NCI-H345 (cell line): ENCODE data around the gene TEX26.
"Not testable (repeated sequence)": the region's sequence is repeated elsewhere in the genome, so short reads cannot be mapped to it uniquely, and the experiment has no call there.

Source experiments
- DNase-seq: peaks from one replicate; lab custom pipeline; 2025; lab: John Stamatoyannopoulos, UW

The TEX26 gene

GRCh38 chr13:30918662-30919405 is 13.6 kb upstream of the TEX26 start:
- no peak for DNase-seq

GRCh38 chr13:30920162-30920909 is 12.1 kb upstream of the TEX26 start:
- DNase-seq: no peak

- DNase-seq: no peak
These were observed 9.0 kb upstream of the TEX26 start for GRCh38 chr13:30923418-30923817.

- no peak for DNase-seq
These were observed 7.7 kb upstream of the TEX26 start for GRCh38 chr13:30924721-30925120.

- no peak for DNase-seq
These were observed 7.0 kb upstream of the TEX26 start for GRCh38 chr13:30925429-30925828.

GRCh38 chr13:30926781-30927180 is 5.7 kb upstream of the TEX26 start:
- no peak for DNase-seq

GRCh38 chr13:30927188-30927587 is 5.3 kb upstream of the TEX26 start:
- not testable (repeated sequence) for DNase-seq

- no peak for DNase-seq
These were observed 4.9 kb upstream of the TEX26 start for GRCh38 chr13:30927595-30927994.

- no peak for DNase-seq
These were observed 3.5 kb upstream of the TEX26 start for GRCh38 chr13:30928978-30929377.

- no peak for DNase-seq
These were observed 856 bp downstream of the TEX26 start for GRCh38 chr13:30933354-30933670.

GRCh38 chr13:30934381-30934780 is 1.9 kb downstream of the TEX26 start:
- no peak for DNase-seq

- DNase-seq: no peak
These were observed 2.3 kb downstream of the TEX26 start for GRCh38 chr13:30934803-30935202.

GRCh38 chr13:30936971-30937370 is 4.5 kb downstream of the TEX26 start:
- DNase-seq: no peak

GRCh38 chr13:30943881-30944280 is 11.4 kb downstream of the TEX26 start:
- no peak for DNase-seq

GRCh38 chr13:30957258-30957943 is 24.9 kb downstream of the TEX26 start:
- DNase-seq: no peak

- no peak for DNase-seq
These were observed 27.2 kb downstream of the TEX26 start for GRCh38 chr13:30959678-30960077.

GRCh38 chr13:30963791-30964190 is 31.3 kb downstream of the TEX26 start:
- DNase-seq: no peak

GRCh38 chr13:30965380-30965779 is 32.9 kb downstream of the TEX26 start:
- no peak for DNase-seq

- DNase-seq: no peak
These were observed 33.6 kb downstream of the TEX26 start for GRCh38 chr13:30966101-30966500.

- no peak for DNase-seq
These were observed 36.4 kb downstream of the TEX26 start for GRCh38 chr13:30968846-30969245.

GRCh38 chr13:30971575-30971974 is 39.1 kb downstream of the TEX26 start:
- no peak for DNase-seq

GRCh38 chr13:30972888-30973377 is 40.5 kb downstream of the TEX26 start:
- no peak for DNase-seq

GRCh38 chr13:30974350-30974749 is 41.9 kb downstream of the TEX26 start:
- no peak for DNase-seq
